CD4-positive, alpha-beta T cell treated with Interleukin-4 for 1 hour (primary cell): Measurements from ENCODE around the gene CAPN2.
"Not testable (repeated sequence)": the region's sequence is repeated elsewhere in the genome, so short reads cannot be mapped to it uniquely, and the experiment has no call there.

Source experiments
- DNase-seq, 2 donors: peaks; one replicate each; pipeline ENCODE4 v3.0.0-alpha.2; 2020 to 2022

CAPN2 gene

GRCh38 chr1:223717123-223717522 lies 4.8 kb downstream of the CAPN2 start:
- no peak for DNase-seq

DNA sequence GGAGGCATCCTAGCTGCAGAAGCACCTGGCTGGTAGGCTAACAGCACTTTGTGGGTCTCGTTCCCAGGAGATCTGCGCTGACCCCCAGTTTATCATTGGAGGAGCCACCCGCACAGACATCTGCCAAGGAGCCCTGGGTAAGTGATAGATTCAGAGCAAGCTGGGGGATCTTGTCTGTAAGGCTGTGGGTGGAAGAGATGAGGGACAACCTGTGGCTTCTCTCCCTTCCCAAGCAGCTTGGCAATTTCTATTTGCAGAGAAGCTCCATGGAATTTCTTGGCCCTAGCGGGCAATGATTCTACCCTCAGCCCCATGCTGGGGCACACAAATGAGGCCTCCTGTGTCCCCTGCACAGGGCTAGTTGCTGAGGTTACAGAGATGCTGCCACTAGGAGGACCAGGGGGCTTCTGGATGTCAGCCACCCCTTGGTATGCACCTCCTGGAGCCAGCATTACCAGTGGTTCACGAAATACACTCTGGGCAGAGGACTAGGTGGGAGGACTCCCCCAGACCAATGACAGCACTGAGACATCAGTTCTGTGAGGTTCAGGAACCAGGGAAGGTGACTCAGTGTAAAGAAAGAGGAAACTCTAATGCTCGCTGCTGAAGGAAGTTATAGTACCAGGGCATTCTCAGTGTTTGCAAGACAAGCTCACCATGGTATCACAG lies 5.5 kb downstream of the CAPN2 start:
- peak; percentile 23 to 56 for DNase-seq

DNA sequence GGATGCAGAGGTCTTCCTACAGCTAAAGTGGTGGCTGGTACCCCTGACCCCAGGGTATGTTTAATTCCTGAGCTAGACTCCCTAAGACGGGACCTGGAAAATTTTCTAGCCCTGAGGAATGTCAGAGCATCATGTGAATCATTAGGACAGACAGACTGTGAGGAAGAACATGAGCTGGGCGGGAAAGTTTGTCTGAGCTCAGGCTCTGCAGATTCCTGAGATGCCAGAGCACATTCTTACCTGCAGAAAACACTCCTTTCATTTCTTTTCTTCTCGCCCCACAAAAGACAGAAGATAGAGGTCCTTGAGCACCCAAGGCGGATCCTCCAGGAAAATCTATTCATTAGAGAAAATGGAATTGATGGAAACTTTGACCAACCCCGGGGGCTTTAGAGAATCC lies 6.5 kb downstream of the CAPN2 start:
- DNase-seq = no peak

- no peak for DNase-seq
These were observed 8.7 kb downstream of the CAPN2 start for GRCh38 chr1:223720971-223721591.

- DNase-seq = no peak
These were observed 9.6 kb downstream of the CAPN2 start for GRCh38 chr1:223721658-223722607.

DNA sequence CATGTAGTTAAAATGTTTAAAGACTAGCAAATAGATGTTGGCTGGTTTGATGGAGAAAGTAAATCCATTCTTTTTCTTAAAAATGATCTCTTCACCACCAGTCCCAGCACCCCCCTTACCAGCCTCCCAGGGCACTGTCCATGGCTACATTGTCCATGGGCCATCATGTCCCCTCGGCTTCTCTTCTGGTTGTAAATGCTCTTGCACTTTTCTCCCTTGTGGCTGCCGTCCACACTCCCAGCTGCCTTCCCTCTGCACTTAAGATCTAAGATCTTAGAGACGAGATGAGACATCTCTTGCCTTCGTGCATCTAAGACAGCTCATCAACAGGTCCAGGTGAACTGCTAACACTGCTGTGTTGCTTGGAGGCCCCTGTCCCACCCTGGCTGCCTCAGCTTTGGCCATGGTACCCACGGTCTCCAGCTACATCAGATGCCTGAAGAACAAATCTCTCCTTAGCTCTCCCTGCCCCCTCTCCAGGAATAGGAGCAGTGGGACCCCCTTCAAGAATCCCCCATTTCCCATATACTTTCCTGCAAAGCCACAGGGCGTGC lies 11.1 kb downstream of the CAPN2 start:
- DNase-seq = no peak

DNA sequence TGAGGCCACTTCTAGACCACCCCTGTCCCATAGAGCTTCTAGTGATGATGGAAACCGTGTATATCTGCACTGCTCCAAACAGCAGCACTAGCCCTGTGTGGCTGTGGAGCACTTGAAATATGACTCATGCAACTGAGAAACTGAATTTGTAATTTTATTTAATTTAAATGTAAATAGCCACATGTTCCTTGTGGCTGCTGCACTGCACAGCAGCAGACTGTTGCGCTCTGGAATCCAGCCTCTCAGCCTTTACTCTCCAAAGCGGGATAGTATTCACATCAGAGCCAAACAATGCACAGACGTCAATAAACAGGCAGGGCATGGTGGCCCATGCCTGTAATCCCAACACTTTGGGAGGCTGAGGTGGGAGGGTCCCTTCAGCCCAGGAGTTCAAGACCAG lies 12.0 kb downstream of the CAPN2 start:
- no peak for DNase-seq

DNA sequence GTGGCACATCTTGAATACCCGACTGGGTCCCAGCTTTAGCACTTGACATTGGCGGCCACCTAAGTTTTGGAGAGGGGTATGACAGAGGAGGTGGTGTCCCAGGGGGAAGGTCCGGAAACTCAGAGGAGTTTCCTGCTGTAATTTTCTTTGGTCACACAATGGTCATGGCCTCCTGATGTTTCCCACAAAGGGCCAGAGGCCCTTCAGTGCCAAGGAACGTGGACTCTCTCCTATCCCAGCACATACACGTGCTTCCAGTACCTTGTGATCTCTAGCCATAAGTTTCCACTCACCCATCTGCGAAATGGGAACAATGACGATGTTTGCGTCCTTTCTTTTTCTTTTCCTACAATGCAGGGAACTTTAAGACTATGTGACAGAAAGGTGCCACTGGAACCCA lies 13.2 kb downstream of the CAPN2 start:
- DNase-seq = no peak

DNA sequence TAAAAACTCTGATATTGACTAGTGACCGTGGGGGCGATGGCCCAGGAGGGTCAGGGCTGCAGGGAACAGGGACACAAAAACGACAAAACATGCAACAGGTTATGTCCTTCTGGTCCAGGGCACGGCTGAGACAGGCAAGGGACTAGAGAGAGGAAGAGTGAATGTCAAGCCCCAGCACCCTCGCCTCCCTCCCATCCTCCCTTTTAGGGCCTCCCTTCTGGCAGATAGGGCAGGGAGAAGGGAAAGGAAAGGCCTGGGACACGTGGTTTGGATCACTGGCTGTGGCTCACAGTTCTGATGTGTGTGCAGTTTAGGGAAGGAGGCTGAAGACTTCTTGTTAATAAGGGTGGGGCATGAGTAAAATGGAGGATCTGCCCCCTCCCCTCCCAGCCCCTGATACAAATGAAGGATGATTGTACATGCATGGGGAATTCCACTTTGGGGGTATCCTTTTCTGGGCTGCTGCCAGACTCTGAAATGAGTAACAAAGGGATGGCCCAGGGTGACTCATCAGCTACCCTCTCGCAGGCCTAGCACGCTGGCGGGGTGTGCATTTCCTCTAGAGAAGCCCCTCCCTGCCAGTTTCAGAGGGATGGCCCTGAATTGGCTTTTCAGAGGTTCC lies 14.2 kb downstream of the CAPN2 start:
- DNase-seq = peak; percentile 91 to 92

GRCh38 chr1:223727541-223727940 lies 15.2 kb downstream of the CAPN2 start:
- no peak for DNase-seq

GRCh38 chr1:223729906-223730305 lies 17.6 kb downstream of the CAPN2 start:
- no peak for DNase-seq

DNA sequence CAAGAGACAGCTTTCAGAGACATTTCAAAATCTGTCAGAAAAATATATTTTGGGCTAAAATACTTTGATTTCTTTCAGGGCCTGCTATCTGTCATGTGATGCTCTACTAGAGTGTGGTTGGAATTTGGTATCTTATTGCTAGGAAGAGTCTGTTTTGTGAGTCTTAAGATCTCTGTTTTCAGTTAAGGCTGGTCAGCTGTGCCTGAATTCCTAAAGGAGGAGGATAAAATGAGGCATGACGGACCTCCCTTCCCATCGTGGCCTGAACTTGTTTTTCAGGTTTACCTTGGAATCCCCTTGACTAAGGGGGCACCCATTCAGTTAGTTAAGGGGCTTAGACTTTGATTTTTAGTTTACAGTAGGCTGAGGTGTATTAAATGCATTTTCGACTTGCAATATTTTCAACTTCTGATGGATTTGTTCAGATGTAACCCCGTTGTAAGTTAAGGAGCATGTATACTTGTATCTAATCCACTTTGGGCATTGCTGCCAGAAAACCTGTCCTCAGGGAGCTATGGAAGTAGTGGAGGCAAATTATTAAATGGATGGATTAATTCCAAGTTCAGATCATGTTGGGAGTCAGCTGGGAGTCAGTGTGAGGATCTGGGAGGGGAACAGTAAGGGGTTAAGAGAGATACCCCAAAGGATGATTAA lies 18.3 kb downstream of the CAPN2 start:
- no peak for DNase-seq

DNA sequence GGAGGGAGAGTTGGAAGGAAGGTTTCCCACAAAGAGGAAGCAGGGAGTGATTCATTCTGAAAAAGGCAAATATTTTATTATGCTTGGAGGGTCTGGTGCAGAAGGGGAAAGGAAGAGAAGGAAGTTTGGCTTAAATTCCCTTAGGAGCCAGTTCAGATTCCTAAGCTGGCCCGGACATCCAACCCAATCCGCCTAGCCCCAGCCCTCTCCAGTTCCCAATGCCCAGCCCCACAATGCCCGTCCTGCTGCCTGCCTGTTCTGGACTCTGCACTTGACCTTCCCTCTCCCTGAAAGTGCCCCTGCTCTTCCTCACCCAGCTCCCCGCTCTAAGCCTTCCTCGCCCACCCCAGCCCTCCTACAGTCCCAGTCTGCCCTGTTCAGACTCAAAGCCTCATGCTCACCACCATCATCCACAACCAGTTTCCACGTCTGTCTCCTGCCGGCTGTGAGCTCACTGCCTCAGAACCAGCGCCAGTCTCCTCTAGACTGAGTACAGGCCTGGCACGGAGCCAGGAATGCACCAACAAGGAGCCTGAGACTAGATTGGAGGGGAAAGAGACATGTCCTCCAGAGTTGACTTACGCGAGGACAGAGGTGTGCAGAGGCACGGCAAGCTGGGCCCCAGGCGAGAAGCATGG lies 18.9 kb downstream of the CAPN2 start:
- no peak for DNase-seq

DNA sequence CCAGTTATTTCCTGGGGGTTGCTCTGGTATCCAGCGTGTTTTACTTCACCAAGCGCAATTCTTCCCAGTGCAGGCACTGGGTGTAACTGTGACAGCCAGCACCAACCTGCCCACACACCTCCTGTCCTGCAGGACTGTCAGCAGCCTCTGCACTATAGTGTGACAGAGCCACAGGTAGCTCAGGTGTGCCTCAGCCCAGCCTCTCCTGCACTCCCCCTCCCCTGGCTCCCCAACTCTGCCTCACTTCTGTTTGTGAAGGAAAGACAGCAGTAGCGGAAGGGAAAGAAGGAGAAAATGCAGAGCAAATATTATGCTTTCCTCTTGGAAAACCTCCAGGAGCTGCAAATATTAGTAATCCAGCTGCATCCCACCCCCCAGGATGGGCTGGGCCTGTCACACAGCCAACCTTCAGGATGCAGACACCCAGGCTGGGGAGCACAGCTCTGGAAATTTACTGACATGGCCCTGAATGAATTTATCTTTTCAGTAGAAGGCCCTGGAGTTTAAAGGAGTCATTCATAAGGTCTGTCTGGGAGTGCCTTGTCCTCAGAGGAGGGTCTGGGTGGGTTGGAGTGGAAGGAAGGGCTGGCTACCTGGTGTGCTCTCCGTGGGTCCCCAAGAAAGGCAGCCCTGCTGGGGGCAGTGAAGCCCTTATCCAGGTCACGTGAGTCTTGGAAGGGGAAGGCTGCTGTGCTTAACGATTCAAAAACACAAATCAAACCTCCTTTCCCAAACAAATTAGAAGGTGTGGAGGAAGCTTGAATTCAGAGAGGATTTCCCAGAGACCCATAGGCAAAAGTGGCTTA lies 20.9 kb downstream of the CAPN2 start:
- no peak for DNase-seq

DNA sequence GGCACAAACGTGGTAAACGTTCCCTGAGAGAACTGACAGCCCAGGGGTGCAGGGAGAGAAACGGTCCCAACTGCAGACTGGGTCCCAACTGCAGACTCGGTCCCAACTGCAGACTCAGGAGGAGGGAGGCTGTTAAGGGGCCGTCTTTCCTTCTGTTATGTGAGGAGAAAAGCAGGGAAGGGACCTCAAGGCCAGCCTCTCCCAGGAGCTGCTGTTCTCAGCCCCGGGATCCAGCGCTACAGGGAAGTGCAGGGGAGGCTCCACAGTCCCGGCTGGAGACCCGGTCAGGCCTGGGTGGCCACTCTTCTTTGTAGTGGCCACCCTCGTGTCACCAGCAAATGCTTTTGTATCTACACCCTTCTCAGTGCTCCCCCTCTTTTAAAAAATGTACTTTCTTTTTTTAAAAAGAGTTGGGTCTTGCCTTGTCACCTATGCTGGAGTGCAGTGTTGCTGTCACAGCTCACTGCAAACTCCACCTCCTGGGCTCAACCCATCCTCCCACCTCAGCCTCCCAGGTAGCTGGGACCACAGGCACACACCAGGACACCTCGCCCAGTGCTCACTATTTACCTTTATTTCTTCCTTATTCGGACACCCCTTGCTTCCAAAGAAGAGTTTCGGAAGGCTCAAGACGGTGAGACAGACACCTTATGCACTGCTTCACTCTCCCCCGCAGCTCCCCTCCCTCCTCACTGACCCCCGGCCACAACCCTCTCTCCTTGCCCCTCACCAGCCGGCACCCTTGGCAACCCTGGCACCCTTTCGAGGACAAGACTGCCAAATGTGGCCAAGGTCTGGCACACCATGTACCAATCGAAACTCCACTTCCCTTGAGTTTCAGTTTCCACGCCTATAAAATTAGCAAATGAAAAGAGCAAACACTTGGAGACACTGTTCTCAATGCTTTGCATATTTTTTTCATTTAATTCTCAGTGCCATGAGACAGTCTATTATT lies 21.8 kb downstream of the CAPN2 start:
- no peak for DNase-seq

- not testable (repeated sequence) for DNase-seq
These were observed 24.3 kb downstream of the CAPN2 start for GRCh38 chr1:223736638-223737037.

DNA sequence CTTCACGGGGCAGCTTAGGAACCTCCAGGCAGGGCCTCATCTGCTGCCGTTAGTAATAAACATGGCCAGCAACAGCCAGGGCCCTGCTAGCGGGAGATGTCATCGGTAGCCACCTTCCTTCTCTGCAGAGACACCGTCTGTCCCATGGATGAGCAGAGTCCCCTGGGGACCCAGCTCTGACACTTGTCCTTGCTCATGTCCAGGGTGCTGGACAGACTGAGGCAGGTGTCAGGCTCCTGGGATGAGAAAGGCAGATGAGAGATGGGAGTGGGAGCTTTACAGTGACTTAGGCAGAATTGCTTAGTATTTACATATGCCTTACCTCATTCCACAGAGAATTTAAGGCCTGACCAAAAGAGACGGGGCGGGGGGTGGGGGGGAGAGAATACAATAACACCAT lies 25.0 kb downstream of the CAPN2 start:
- DNase-seq = no peak

DNA sequence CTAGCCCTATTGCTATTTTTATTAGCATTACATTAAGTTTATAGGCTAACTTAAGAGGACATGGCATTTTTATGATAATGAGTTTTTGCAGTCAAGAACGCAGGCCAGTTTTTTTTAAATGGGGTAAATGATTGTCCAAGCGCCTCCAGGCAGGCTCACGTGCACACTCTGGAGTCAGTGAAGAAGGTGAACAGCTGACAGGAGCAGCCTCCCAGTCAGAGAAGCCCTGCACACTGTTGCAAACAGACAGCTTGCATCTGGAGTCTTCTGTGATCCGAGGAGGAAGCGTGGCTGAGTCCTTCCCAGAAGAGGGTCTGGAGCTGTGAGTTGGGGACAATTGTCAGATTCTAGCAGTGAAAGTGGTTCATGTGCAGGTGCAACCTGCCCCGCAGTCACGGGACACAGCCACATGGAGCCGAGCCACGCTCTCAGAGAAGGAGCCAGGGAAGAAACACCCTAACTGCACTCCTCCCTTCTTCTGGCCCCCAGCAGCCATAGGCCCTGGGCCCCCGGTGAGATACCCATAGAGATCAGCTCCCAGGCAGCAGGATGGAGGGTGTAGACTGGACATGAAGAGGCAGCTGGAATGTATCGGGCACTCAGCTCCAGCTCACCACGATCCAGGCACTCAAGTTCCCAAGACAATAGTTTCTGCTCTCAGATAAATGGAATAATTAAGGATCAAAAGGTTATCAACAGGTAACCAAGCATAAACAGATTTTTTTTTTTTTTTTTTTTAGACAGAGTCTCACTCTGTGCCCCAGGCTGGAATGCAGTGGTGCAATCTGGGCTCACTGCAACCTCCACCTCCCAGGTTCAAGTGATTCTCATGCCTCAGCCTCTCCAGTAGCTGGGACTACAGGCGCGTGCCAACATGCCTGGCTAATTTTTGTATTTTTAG lies 26.4 kb downstream of the CAPN2 start:
- DNase-seq = no peak
